ENCODE data around the gene LIPG.
A peak's percentile ranks its signal among the peaks of the same experiment; 100 is the strongest.

Gene LIPG

DNA sequence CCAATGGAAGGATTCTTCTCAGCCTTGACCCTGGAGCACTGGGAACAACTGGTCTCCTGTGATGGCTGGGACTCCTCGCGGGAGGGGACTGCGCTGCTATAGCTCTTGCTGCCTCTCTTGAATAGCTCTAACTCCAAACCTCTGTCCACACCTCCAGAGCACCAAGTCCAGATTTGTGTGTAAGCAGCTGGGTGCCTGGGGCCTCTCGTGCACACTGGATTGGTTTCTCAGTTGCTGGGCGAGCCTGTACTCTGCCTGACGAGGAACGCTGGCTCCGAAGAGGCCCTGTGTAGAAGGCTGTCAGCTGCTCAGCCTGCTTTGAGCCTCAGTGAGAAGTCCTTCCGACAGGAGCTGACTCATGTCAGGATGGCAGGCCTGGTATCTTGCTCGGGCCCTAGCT, 28.8 kb downstream of the LIPG start:
- Histone ChIP-seq H2AK5ac (ENCODE audit: low read depth, low read length) (no peak overlapping the region), H3K9ac (ENCODE audit: low read depth, low read length, poor library complexity) (peak overlapping the region; percentile 36), H2BK120ac (ENCODE audit: low read depth, low read length) (no peak overlapping the region), H3K79me1 (ENCODE audit: low read depth, low read length) (no peaks in the 10 kb centered on the region), H2BK5ac (ENCODE audit: low read length) (no peak overlapping the region), H2AFZ (ENCODE audit: low read length) (no peak overlapping the region), H3K14ac (ENCODE audit: low read length) (no peak overlapping the region), H3K4me2 (ENCODE audit: insufficient read depth, low read length, poor library complexity, severe bottlenecking) (no peak overlapping the region), H3K27me3 (ENCODE audit: control insufficient read depth in 3 of 3, insufficient read depth in 3 of 3, low read depth in 1 of 3, low read length in 3 of 3) (no peaks in the 10 kb centered on the region), H2BK15ac (ENCODE audit: low read length) (no peak overlapping the region), H3K27ac (replicated peaks; ENCODE audit: low read length) (no peak overlapping the region), H3K9me3 (replicated peaks in 1 of 2; ENCODE audit: control insufficient read depth in 2 of 2, insufficient read depth in 1 of 2, low read depth in 1 of 2, low read length in 2 of 2) (peaks cover 0 to 1% of the 10 kb centered on the region in 2 donors), H3K18ac (ENCODE audit: low read length) (no peak overlapping the region), H3K36me3 (replicated peaks in 1 of 2; ENCODE audit: control insufficient read depth in 2 of 2, insufficient read depth in 2 of 2, low read length in 2 of 2) (peaks cover 15 to 80% of the 10 kb centered on the region in 2 donors), H4K91ac (ENCODE audit: low read depth, low read length, poor library complexity) (no peak overlapping the region), H3K23ac (ENCODE audit: low read depth, low read length, poor library complexity) (no peak overlapping the region), H3K4me1 (ENCODE audit: control insufficient read depth in 2 of 2, insufficient read depth in 1 of 2, low read depth in 1 of 2, low read length in 2 of 2) (peaks cover 3 to 4% of the 10 kb centered on the region in 2 donors), H3K4ac (ENCODE audit: low read length) (no peak overlapping the region), H4K8ac (ENCODE audit: low read depth, low read length) (no peak overlapping the region), H3K4me3 (ENCODE audit: low read length in 2 of 2) (no peak overlapping the region), H2BK12ac (ENCODE audit: low read length) (no peak overlapping the region)
- WGBS, 2 donors (ENCODE audit: extremely low coverage in 2 of 2, insufficient read length in 2 of 2, insufficient replicate concordance in 1 of 2) = no CpG with 5 or more reads among the region's 10 CpGs
- DNase-seq (ENCODE audit: low spot score) = no peak

DNA sequence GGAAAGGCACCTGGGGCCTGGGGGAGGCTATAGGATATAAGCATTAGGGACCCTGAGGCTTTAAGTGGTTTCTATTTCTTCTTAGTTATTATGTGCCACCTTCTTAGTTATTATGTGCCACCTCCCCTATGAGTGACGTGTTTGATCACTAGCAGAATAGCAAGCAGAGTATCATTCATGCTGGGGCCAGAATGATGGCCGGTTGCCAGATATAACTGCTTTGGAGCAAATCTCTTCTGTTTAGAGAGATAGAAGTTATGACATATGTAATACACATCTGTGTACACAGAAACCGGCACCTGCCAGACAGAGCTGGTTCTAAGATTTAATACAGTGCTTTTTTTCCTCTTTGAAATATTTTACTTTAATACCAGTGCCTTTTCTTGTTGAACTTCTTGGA, 29.4 kb downstream of the LIPG start:
- peaks cover 15 to 74% of the 10 kb centered on the region in 2 donors for H3K36me3 ChIP-seq (replicated peaks in 1 of 2; ENCODE audit: control insufficient read depth in 2 of 2, insufficient read depth in 2 of 2, low read length in 2 of 2)
- H2BK5ac ChIP-seq (ENCODE audit: low read length) = no peak overlapping the region
- H4K91ac ChIP-seq (ENCODE audit: low read depth, low read length, poor library complexity) = no peak overlapping the region
- no peak overlapping the region for H3K4me3 ChIP-seq (ENCODE audit: low read length in 2 of 2)
- H3K14ac ChIP-seq (ENCODE audit: low read length) = no peak overlapping the region
- H2BK12ac ChIP-seq (ENCODE audit: low read length) = no peak overlapping the region
- no peak overlapping the region for H2BK120ac ChIP-seq (ENCODE audit: low read depth, low read length)
- H3K4me1 ChIP-seq (ENCODE audit: control insufficient read depth in 2 of 2, insufficient read depth in 1 of 2, low read depth in 1 of 2, low read length in 2 of 2) = no peaks in the 10 kb centered on the region
- H3K23ac ChIP-seq (ENCODE audit: low read depth, low read length, poor library complexity) = no peak overlapping the region
- H3K9me3 ChIP-seq (replicated peaks in 1 of 2; ENCODE audit: control insufficient read depth in 2 of 2, insufficient read depth in 1 of 2, low read depth in 1 of 2, low read length in 2 of 2) = peaks cover 0 to 1% of the 10 kb centered on the region in 2 donors
- no peak overlapping the region for H3K4me2 ChIP-seq (ENCODE audit: insufficient read depth, low read length, poor library complexity, severe bottlenecking)
- H2AFZ ChIP-seq (ENCODE audit: low read length) = no peak overlapping the region
- DNase-seq (ENCODE audit: low spot score) = no peak
- H3K27me3 ChIP-seq (ENCODE audit: control insufficient read depth in 3 of 3, insufficient read depth in 3 of 3, low read depth in 1 of 3, low read length in 3 of 3) = no peaks in the 10 kb centered on the region
- no peak overlapping the region for H3K9ac ChIP-seq (ENCODE audit: low read depth, low read length, poor library complexity)
- no peak overlapping the region for H4K8ac ChIP-seq (ENCODE audit: low read depth, low read length)
- H2BK15ac ChIP-seq (ENCODE audit: low read length) = no peak overlapping the region
- H3K79me1 ChIP-seq (ENCODE audit: low read depth, low read length) = no peaks in the 10 kb centered on the region
- H3K4ac ChIP-seq (ENCODE audit: low read length) = no peak overlapping the region
- no peak overlapping the region for H3K27ac ChIP-seq (replicated peaks; ENCODE audit: low read length)
- H2AK5ac ChIP-seq (ENCODE audit: low read depth, low read length) = no peak overlapping the region
- no CpG with 5 or more reads among the region's 3 CpGs for WGBS, 2 donors (ENCODE audit: extremely low coverage in 2 of 2, insufficient read length in 2 of 2, insufficient replicate concordance in 1 of 2)
- H3K18ac ChIP-seq (ENCODE audit: low read length) = no peak overlapping the region

DNA sequence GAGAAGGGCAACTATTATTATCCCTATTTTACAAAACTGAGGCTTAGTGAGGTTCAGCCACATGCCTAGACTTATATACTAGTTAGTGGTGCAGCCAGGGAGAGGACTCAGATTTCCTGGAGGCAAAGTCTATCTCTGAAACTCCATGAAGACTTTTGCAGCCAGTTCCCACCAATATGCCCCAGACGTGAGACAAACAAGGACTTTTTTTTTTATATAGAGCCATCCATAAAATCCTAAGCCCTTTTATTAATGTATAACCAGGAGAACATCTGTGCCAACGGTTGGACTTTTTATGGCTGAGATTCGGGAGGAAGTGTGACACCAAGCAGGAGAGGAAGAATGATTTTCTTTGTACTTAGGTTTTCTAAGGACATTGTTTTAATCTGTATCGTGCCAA, 29.9 kb downstream of the LIPG start:
- H3K14ac ChIP-seq (ENCODE audit: low read length) = no peak overlapping the region
- no peak overlapping the region for H3K27ac ChIP-seq (replicated peaks; ENCODE audit: low read length)
- WGBS, 2 donors (ENCODE audit: extremely low coverage in 2 of 2, insufficient read length in 2 of 2, insufficient replicate concordance in 1 of 2) = no CpG with 5 or more reads among the region's 4 CpGs
- H3K18ac ChIP-seq (ENCODE audit: low read length) = no peak overlapping the region
- no peak overlapping the region for H2AK5ac ChIP-seq (ENCODE audit: low read depth, low read length)
- H3K4me3 ChIP-seq (ENCODE audit: low read length in 2 of 2) = no peak overlapping the region
- no peak overlapping the region for H3K4me2 ChIP-seq (ENCODE audit: insufficient read depth, low read length, poor library complexity, severe bottlenecking)
- no peak overlapping the region for H2BK15ac ChIP-seq (ENCODE audit: low read length)
- H3K9ac ChIP-seq (ENCODE audit: low read depth, low read length, poor library complexity) = no peak overlapping the region
- H3K4ac ChIP-seq (ENCODE audit: low read length) = no peak overlapping the region
- peaks cover 0 to 1% of the 10 kb centered on the region in 2 donors for H3K9me3 ChIP-seq (replicated peaks in 1 of 2; ENCODE audit: control insufficient read depth in 2 of 2, insufficient read depth in 1 of 2, low read depth in 1 of 2, low read length in 2 of 2)
- no peaks in the 10 kb centered on the region for H3K27me3 ChIP-seq (ENCODE audit: control insufficient read depth in 3 of 3, insufficient read depth in 3 of 3, low read depth in 1 of 3, low read length in 3 of 3)
- H2BK5ac ChIP-seq (ENCODE audit: low read length) = no peak overlapping the region
- no peak overlapping the region for H4K8ac ChIP-seq (ENCODE audit: low read depth, low read length)
- peaks cover 12 to 69% of the 10 kb centered on the region in 2 donors for H3K36me3 ChIP-seq (replicated peaks in 1 of 2; ENCODE audit: control insufficient read depth in 2 of 2, insufficient read depth in 2 of 2, low read length in 2 of 2)
- H3K79me1 ChIP-seq (ENCODE audit: low read depth, low read length) = no peaks in the 10 kb centered on the region
- no peak overlapping the region for H3K23ac ChIP-seq (ENCODE audit: low read depth, low read length, poor library complexity)
- no peak overlapping the region for H2BK120ac ChIP-seq (ENCODE audit: low read depth, low read length)
- no peak overlapping the region for H2AFZ ChIP-seq (ENCODE audit: low read length)
- H4K91ac ChIP-seq (ENCODE audit: low read depth, low read length, poor library complexity) = no peak overlapping the region
- H3K4me1 ChIP-seq (ENCODE audit: control insufficient read depth in 2 of 2, insufficient read depth in 1 of 2, low read depth in 1 of 2, low read length in 2 of 2) = peaks cover 0 to 3% of the 10 kb centered on the region in 2 donors
- DNase-seq (ENCODE audit: low spot score) = no peak
- H2BK12ac ChIP-seq (ENCODE audit: low read length) = no peak overlapping the region

DNA sequence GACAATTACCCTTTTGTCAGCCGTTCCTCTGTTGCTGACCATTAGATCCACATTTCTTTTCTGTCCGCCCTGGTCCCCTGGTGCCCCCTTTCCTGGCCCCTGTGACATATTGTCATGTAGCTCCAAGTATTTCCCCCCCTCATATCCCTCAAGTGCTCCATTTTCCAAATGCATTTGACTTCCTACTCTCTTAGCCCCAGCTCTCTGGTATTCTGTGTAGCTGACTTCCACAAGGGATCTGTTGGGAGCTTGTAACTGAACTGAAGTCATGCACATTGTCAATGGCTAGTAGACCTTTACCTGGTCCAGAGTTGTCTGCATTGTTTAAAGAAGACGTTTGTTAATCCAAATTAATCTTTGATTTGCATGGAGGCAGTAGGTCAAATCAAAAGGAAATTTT, 34.8 kb downstream of the LIPG start:
- H2AFZ ChIP-seq (ENCODE audit: low read length) = no peak overlapping the region
- no peak overlapping the region for H3K9ac ChIP-seq (ENCODE audit: low read depth, low read length, poor library complexity)
- H2BK120ac ChIP-seq (ENCODE audit: low read depth, low read length) = no peak overlapping the region
- H3K4me1 ChIP-seq (ENCODE audit: control insufficient read depth in 2 of 2, insufficient read depth in 1 of 2, low read depth in 1 of 2, low read length in 2 of 2) = peaks cover 4 to 13% of the 10 kb centered on the region in 2 donors
- H3K23ac ChIP-seq (ENCODE audit: low read depth, low read length, poor library complexity) = no peak overlapping the region
- no peak overlapping the region for H3K4me3 ChIP-seq (ENCODE audit: low read length in 2 of 2)
- H3K36me3 ChIP-seq (replicated peaks in 1 of 2; ENCODE audit: control insufficient read depth in 2 of 2, insufficient read depth in 2 of 2, low read length in 2 of 2) = peaks cover 0 to 20% of the 10 kb centered on the region in 2 donors
- no peaks in the 10 kb centered on the region for H3K27me3 ChIP-seq (ENCODE audit: control insufficient read depth in 3 of 3, insufficient read depth in 3 of 3, low read depth in 1 of 3, low read length in 3 of 3)
- H2BK12ac ChIP-seq (ENCODE audit: low read length) = no peak overlapping the region
- H3K4me2 ChIP-seq (ENCODE audit: insufficient read depth, low read length, poor library complexity, severe bottlenecking) = no peak overlapping the region
- no peak overlapping the region for H3K14ac ChIP-seq (ENCODE audit: low read length)
- no peak overlapping the region for H2BK5ac ChIP-seq (ENCODE audit: low read length)
- H3K18ac ChIP-seq (ENCODE audit: low read length) = no peak overlapping the region
- H3K4ac ChIP-seq (ENCODE audit: low read length) = no peak overlapping the region
- no peak overlapping the region for H2AK5ac ChIP-seq (ENCODE audit: low read depth, low read length)
- H4K8ac ChIP-seq (ENCODE audit: low read depth, low read length) = no peak overlapping the region
- DNase-seq (ENCODE audit: low spot score) = no peak
- no peak overlapping the region for H3K27ac ChIP-seq (replicated peaks; ENCODE audit: low read length)
- no peak overlapping the region for H2BK15ac ChIP-seq (ENCODE audit: low read length)
- WGBS, 2 donors (ENCODE audit: extremely low coverage in 2 of 2, insufficient read length in 2 of 2, insufficient replicate concordance in 1 of 2) = no CpG with 5 or more reads among the region's 3 CpGs
- H3K79me1 ChIP-seq (ENCODE audit: low read depth, low read length) = no peaks in the 10 kb centered on the region
- H4K91ac ChIP-seq (ENCODE audit: low read depth, low read length, poor library complexity) = no peak overlapping the region
- no peaks in the 10 kb centered on the region for H3K9me3 ChIP-seq (replicated peaks in 1 of 2; ENCODE audit: control insufficient read depth in 2 of 2, insufficient read depth in 1 of 2, low read depth in 1 of 2, low read length in 2 of 2)

All from neuronal stem cell (in vitro differentiated cells).